Measurements from ENCODE around the gene ARHGAP24.

The ARHGAP24 gene

DNA sequence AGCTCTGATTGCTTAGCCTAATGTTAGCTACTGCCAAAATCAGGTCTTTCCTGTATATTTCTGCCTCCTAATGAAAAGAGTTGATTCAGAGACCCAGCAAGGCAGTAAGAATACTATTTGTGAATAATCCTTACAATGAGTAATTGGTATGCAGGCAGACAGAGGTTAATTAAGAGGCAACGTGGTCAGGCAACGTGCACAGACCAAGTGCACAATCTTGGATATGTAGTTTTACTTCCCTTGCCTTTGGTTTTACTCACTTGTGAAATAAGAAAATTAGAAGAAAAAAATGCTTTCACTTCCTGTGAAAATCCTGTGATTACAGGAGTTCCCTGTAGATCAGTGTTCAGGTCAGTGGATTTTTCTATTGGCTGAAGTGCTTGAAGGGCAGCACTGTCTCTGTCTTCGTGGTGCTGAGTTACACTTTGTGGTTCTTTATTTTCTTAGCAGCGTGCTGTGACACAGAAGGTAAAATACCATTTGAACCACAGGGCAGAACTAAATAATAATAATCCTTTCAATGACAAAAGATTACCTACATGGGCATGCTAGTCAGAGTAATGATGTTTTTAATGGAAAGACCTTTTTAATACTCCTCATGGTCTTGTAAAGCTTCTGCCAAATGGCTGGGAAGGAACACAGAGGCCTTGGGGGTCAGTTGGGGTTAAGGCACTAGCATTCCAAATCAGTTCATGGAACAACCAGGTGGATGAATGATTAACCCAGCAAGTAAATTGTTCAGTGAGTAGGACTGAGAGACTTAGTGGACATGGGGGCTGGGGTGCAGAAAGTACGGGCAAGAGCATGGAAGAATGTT, 454.0 kb downstream of the ARHGAP24 start:
- TF ChIP-seq, protein P1, sequence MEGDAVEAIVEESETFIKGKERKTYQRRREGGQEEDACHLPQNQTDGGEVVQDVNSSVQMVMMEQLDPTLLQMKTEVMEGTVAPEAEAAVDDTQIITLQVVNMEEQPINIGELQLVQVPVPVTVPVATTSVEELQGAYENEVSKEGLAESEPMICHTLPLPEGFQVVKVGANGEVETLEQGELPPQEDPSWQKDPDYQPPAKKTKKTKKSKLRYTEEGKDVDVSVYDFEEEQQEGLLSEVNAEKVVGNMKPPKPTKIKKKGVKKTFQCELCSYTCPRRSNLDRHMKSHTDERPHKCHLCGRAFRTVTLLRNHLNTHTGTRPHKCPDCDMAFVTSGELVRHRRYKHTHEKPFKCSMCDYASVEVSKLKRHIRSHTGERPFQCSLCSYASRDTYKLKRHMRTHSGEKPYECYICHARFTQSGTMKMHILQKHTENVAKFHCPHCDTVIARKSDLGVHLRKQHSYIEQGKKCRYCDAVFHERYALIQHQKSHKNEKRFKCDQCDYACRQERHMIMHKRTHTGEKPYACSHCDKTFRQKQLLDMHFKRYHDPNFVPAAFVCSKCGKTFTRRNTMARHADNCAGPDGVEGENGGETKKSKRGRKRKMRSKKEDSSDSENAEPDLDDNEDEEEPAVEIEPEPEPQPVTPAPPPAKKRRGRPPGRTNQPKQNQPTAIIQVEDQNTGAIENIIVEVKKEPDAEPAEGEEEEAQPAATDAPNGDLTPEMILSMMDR (IDR thresholded peaks at IDR 0.05; ENCODE audit: low read depth, low read length) = no peak
- no peak for DNase-seq (ENCODE audit: extremely low read depth, low read depth)

- no peak for DNase-seq (ENCODE audit: extremely low read depth, low read depth)
Observed at GRCh38 chr4:85929961-85930665, 455.2 kb downstream of the ARHGAP24 start.

DNA sequence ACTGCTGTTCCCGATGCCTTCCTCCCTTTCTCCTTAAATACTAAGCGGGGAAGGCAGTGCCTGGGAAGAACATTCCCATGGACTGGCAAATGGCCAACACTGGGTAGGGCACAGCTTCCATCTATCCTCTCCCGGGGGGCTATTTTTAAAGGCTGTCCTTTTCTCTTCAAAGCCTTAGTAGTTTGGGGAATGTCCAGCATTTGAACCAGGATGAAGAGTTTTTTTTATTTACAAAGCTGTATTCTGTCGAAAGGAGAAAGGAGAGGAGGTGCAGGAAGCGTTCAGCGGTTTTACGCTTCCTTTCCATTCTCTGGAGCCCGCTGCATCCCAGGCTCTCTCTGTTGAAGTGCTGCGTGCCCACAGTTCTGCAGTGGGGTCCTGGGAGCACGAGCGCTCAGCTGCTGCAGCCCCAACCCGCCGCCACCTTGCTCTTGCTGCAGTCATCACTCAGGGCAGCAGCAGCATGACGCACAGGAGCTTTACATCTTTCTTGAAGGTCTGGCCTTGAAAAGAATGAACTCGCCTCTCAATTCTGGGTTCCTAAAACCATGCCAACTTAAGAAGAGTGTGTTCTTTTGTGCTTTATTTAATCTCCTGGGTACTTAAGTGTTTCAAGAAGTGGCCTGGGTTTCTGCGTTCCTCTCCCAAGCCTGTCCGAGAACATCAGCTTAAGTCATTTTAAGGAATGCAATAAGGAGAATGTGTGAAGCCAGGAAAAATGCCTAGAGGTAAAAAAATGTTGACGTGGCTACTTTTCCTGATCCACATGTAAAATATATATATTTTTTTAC, 457.7 kb downstream of the ARHGAP24 start:
- no peak for DNase-seq (ENCODE audit: extremely low read depth, low read depth)
- TF ChIP-seq, protein P1 (IDR thresholded peaks at IDR 0.05; ENCODE audit: low read depth, low read length) = no peak

More at GRCh38 chr4:85929961-85930665, 455.2 kb downstream of the ARHGAP24 start:
- TF ChIP-seq, protein P1 (IDR thresholded peaks at IDR 0.05; ENCODE audit: low read depth, low read length) = no peak

- TF ChIP-seq, protein P1 (IDR thresholded peaks at IDR 0.05; ENCODE audit: low read depth, low read length) = no peak
- no peak for DNase-seq (ENCODE audit: extremely low read depth, low read depth)
Observed at GRCh38 chr4:85933291-85933640, 458.3 kb downstream of the ARHGAP24 start.

GRCh38 chr4:85937507-85937906, 462.6 kb downstream of the ARHGAP24 start:
- TF ChIP-seq, protein P1 (IDR thresholded peaks at IDR 0.05; ENCODE audit: low read depth, low read length) = no peak
- no peak for DNase-seq (ENCODE audit: extremely low read depth, low read depth)

DNA sequence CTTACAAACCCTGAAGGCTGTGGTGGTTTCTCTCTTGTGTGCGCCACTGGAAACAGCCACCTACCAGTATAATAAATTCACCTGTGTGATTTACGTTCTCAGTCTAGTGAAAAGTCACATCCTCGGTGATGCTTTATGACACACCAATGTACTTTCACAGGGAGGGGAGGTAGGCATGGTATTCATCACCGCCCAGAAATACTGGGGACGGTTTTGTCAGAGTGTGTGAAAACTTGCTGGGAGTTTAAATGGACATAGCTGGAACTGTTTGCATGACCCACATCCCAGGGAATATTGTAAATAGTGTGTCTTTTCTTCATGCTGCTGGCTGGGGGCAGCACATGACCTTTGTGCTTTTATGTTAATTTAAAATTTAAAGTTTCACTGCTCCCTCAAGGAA, 463.1 kb downstream of the ARHGAP24 start:
- DNase-seq (ENCODE audit: extremely low read depth, low read depth) = no peak
- TF ChIP-seq, protein P1 (IDR thresholded peaks at IDR 0.05; ENCODE audit: low read depth, low read length) = no peak
